Naive thymus-derived CD8-positive, alpha-beta T cell (primary cell): ENCODE results near the gene XPNPEP2. TPM values are rescaled to one million over a fixed set of nuclear protein-coding genes. Genes with fewer than 3 reads are reported as not detected.

ENCODE experiments used
- ATAC-seq, 2 donors: fragments of 150-1000 bp; cut with Tn5 transposase in 1 of 2; sonication (Bioruptor Pico), chemical (Tn5 transposase) in 1 of 2; 1 replicate in 1 of 2; 2 replicates in 1 of 2; pipeline ENCODE4 v1.10.0; 2021; ENCODE audit warnings: mild to moderate bottlenecking in 2 of 2, moderate library complexity in 2 of 2
- POLR2A ChIA-PET: fragments of 350-600 bp; sonication (Branson Sonifier 250); formaldehyde crosslinking; loops from one replicate; lab custom pipeline; 2021; ENCODE audit warnings: antibody characterized with exemption; lab: Charles Lee
- DNase-seq, 10 donors: peaks; one replicate each; pipeline versions ENCODE4 v3.0.0 to v3.0.0-alpha.2; 2020 to 2022
- H3K27ac Mint-ChIP-seq, 10 donors: one replicate each; pipeline ENCODE4 v1.8.0; 2020 to 2022; ENCODE audit warnings: mild to moderate bottlenecking in 10 of 10, mixed read lengths in 10 of 10, moderate library complexity in 4 of 10, inconsistent platforms in 1 of 10
- H3K27me3 Mint-ChIP-seq, 5 donors: one replicate each; pipeline ENCODE4 v1.8.0; 2021 to 2022; ENCODE audit warnings: mixed read lengths in 5 of 5
- H3K36me3 Mint-ChIP-seq, 3 donors: one replicate each; pipeline ENCODE4 v1.8.0; 2020 to 2022; ENCODE audit warnings: mixed read lengths in 3 of 3, mild to moderate bottlenecking in 2 of 3, inconsistent platforms in 1 of 3
- H3K4me1 Mint-ChIP-seq, 4 donors: one replicate each; pipeline ENCODE4 v1.8.0; 2021 to 2022; ENCODE audit warnings: mixed read lengths in 4 of 4
- H3K4me3 Mint-ChIP-seq, 10 donors: one replicate each; pipeline ENCODE4 v1.8.0; 2020 to 2022; ENCODE audit warnings: mild to moderate bottlenecking in 10 of 10, mixed read lengths in 10 of 10, moderate library complexity in 6 of 10, inconsistent platforms in 1 of 10
- H3K9me3 Mint-ChIP-seq, 9 donors: one replicate each; pipeline ENCODE4 v1.8.0; 2020 to 2022; ENCODE audit warnings: mixed read lengths in 9 of 9, mild to moderate bottlenecking in 3 of 9, inconsistent platforms in 1 of 9, moderate library complexity in 1 of 9
- polyA plus RNA-seq, 3 donors: library from polyadenylated mRNA; unstranded; fragments of 300-500 nt; fragmentation: Illumina TruSeq; gene quantifications; one replicate each; pipeline ENCODE4 v1.2.3, GENCODE V29; 2021
- total RNA-seq, 8 experiments: library from RNA in 2 of 8; stranded (reverse) in 2 of 8; gene quantifications; one replicate each; pipeline ENCODE4 v1.2.3 and lab custom pipeline; 2021 to 2026

The XPNPEP2 gene
- total and polyA plus RNA-seq, 5 experiments from 2014 or later, result 0.13 to 0.47 TPM; not detected in 3

DNA sequence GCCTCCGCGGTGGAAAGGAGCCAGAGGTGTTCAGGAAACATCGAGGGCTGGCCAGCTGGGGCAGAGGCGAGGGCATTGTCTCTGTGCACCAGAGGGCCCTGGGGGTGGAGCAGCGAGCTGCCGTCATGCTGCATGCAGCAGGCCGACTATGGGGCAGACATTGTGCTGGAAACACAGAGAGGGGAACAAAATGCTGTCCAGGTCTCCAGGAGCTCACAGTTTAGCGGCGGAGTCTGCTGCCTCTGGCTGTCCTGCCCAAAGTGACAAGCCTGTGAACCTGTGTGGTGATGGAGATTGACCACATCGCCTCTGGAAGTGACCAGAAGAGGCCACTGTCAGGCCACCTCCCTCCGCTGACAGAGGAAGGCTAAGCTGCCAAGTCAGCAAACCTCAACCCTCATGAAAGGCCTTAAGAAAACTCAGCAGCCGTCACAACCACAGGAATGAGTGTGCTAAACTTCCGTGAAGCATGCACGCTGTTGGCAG is 20.8 kb downstream of the XPNPEP2 start:
- POLR2A ChIA-PET, result interaction anchor here (0.9 to 18.2 kb wide), 5 partner anchors 9 to 40 kb away, joined by 5 to 382 read pairs (median 15); partner anchors contain the start of gene SASH3
- peaks cover 13 to 64% (median 56%) of the 10 kb centered on the region in 4 donors for H3K4me1 Mint-ChIP-seq
- peak overlapping the region; percentile 16 to 74 (median 44) for H3K4me3 Mint-ChIP-seq
- no peaks in the 10 kb centered on the region for H3K9me3 Mint-ChIP-seq
- H3K27me3 Mint-ChIP-seq, result no peaks in the 10 kb centered on the region
- H3K36me3 Mint-ChIP-seq, result no peaks in the 10 kb centered on the region
- peak; percentile 86 to 88 for ATAC-seq
- H3K27ac Mint-ChIP-seq, result peak overlapping the region in 7 of 10 donors; percentile 28 to 80 (median 58)
- DNase-seq, result peak in 7 of 10 donors; percentile 37 to 73 (median 67)

DNA sequence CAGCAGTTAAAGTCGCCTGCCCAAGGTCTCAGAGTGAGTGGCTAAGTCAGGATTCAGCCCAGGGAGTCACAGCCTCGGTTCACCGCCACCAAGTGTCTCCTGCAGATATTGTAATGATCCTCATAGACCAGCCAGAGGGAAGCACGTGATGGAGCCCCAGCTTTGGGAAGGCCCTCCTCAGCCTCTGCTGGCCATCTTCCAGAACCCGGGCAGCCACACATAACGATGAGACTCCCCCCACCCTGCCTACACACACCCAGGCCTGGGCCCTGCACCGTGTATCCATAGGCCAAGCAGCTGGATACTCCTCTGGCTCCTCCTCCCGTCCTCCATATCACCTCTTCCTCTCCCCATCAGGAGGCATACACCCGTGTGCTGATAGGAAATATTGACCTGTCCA is 21.4 kb downstream of the XPNPEP2 start:
- H3K9me3 Mint-ChIP-seq, result no peaks in the 10 kb centered on the region
- H3K4me1 Mint-ChIP-seq, result peaks cover 11 to 59% (median 51%) of the 10 kb centered on the region in 4 donors
- ATAC-seq, result peak; percentile 3 to 13

DNA sequence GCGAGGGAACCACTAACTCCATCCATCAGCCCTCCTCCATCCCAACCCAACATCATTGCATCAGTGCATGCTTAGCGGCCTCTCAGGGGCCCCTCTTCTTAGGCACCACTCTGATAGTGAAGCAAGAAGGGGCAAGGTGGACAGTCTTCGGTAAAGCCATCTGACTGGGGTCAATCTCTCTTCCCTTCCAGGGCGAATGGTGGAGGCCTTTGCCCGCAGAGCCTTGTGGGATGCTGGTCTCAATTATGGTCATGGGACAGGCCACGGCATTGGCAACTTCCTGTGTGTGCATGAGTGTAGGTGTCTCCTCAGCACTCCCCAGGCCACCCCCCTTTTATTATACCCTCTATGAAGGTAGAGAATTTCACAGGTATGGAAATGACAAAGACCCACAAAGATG is 22.2 kb downstream of the XPNPEP2 start:
- Mint-ChIP-seq H3K4me3 (no peak overlapping the region), H3K9me3 (no peaks in the 10 kb centered on the region), H3K27me3 (no peaks in the 10 kb centered on the region), H3K36me3 (no peaks in the 10 kb centered on the region), H3K27ac (peak overlapping the region in 1 of 10 donors; percentile 11), H3K4me1 (peaks cover 9 to 56% (median 44%) of the 10 kb centered on the region in 4 donors)
- ATAC-seq, result no peak
- POLR2A ChIA-PET, result interaction anchor here (1.0 to 18.2 kb wide), 4 partner anchors 8 to 82 kb away, joined by 3 to 382 read pairs (median 15); partner anchors contain the start of gene SASH3
- DNase-seq, result no peak

More for the DNA sequence above, 21.4 kb downstream of the XPNPEP2 start:
- DNase-seq, result no peak
- POLR2A ChIA-PET, result interaction anchor here (0.9 to 18.2 kb wide), 5 partner anchors 9 to 39 kb away, joined by 5 to 382 read pairs (median 15); partner anchors contain the start of gene SASH3
- Mint-ChIP-seq H3K36me3 (no peaks in the 10 kb centered on the region), H3K4me3 (peak overlapping the region in 9 of 10 donors; percentile 16 to 74 (median 45)), H3K27ac (peak overlapping the region in 8 of 10 donors; percentile 28 to 80 (median 56)), H3K27me3 (no peaks in the 10 kb centered on the region)

DNA sequence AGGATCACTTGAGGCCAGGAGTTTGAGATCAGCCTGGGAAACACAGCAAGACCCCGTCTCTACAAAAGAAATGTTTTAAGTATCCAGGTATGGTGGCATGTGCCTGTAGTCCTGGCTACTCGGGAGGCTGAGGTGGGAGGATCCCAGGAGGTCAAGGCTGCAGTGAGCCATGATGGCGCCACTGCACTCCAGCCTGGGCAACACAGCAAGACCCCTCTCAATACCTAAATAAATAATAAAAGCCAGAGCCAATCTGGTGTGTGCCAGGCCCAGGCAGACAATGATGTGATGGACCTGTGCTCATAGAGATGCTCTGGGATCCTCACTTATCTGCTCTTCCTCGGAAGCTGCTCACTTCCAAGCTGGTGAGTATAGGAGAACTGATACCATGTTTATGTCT is 22.8 kb downstream of the XPNPEP2 start:
- Mint-ChIP-seq H3K9me3 (no peaks in the 10 kb centered on the region), H3K4me3 (no peak overlapping the region), H3K4me1 (peaks cover 10 to 56% (median 41%) of the 10 kb centered on the region in 4 donors), H3K27ac (peak overlapping the region in 1 of 10 donors; percentile 27), H3K27me3 (no peaks in the 10 kb centered on the region), H3K36me3 (no peaks in the 10 kb centered on the region)
- ATAC-seq (no peak), DNase-seq (no peak)
- POLR2A ChIA-PET, result interaction anchor here (0.9 to 18.2 kb wide), 4 partner anchors 10 to 83 kb away, joined by 3 to 382 read pairs (median 3); partner anchors contain the start of gene SASH3

DNA sequence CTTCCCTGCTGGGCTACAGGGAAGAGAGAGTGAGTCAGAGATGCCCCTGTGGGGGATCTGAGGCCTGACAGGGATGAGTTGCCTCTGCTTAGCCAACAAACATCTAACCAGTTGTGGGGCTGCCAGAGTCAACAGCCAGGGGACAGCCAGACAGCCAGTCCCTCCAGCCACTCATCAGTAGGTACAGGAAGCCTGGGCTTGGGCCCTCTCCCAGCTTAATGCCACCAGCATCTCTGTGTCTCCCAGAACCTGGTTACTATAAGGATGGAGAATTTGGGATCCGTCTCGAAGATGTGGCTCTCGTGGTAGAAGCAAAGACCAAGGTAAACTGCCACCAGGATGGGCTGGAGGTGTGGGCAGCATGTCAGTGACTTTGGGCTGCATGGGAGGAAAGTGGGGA is 23.7 kb downstream of the XPNPEP2 start:
- Mint-ChIP-seq H3K9me3 (no peaks in the 10 kb centered on the region), H3K27ac (no peak overlapping the region), H3K4me1 (peaks cover 12 to 56% (median 42%) of the 10 kb centered on the region in 4 donors), H3K36me3 (no peaks in the 10 kb centered on the region), H3K4me3 (no peak overlapping the region), H3K27me3 (no peaks in the 10 kb centered on the region)
- POLR2A ChIA-PET, result interaction anchor here (0.9 to 18.2 kb wide), 2 partner anchors 19 to 22 kb away, joined by 3 to 382 read pairs; partner anchors contain the start of gene SASH3
- ATAC-seq (no peak), DNase-seq (no peak)

DNA sequence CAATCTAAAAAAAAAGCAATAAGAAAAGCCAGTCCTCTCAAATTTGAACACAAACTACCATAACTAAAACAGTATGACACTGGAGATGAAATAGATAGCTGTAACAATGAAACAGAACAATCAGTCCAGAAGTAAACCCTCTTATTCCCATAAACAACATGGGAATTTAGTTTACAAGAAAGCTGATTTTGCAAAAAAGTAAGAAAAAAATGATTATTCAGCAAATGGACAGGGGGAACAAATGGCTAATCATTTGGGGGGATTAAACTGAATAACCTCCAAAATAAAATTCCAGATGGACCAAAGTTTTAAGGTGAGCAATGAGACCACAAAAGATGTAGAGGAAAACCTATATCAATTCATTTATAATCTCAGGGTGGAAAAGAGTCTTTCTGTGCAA is 24.9 kb downstream of the XPNPEP2 start:
- H3K27ac Mint-ChIP-seq, result no peak overlapping the region
- no peaks in the 10 kb centered on the region for H3K36me3 Mint-ChIP-seq
- no peaks in the 10 kb centered on the region for H3K9me3 Mint-ChIP-seq
- H3K27me3 Mint-ChIP-seq, result no peaks in the 10 kb centered on the region
- no peak for ATAC-seq
- no peak for DNase-seq
- POLR2A ChIA-PET, result interaction anchor here (18.2 kb wide), 1 partner anchor 18 kb away, joined by 382 read pairs; the partner anchor contains the start of gene SASH3
- H3K4me3 Mint-ChIP-seq, result no peak overlapping the region
- peaks cover 17 to 56% (median 43%) of the 10 kb centered on the region in 4 donors for H3K4me1 Mint-ChIP-seq

DNA sequence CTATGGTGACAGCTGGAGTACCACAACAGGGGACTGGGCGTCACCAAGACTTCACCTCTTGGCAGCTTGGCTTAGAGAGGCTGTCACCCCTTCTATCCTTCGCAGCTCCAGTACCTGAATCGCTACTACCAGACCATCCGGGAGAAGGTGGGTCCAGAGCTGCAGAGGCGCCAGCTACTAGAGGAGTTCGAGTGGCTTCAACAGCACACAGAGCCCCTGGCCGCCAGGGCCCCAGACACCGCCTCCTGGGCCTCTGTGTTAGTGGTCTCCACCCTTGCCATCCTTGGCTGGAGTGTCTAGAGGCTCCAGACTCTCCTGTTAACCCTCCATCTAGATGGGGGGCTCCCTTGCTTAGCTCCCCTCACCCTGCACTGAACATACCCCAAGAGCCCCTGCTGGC is 29.4 kb downstream of the XPNPEP2 start:
- no peak for ATAC-seq
- H3K36me3 Mint-ChIP-seq, result no peaks in the 10 kb centered on the region
- H3K4me3 Mint-ChIP-seq, result peak overlapping the region in 8 of 10 donors; percentile 17 to 80 (median 62)
- no peak for DNase-seq
- H3K27ac Mint-ChIP-seq, result peak overlapping the region in 9 of 10 donors; percentile 81 to 93 (median 91)
- H3K4me1 Mint-ChIP-seq, result peaks cover 18 to 69% (median 46%) of the 10 kb centered on the region in 4 donors
- no peaks in the 10 kb centered on the region for H3K9me3 Mint-ChIP-seq
- H3K27me3 Mint-ChIP-seq, result peaks cover 0 to 2% (median 0%) of the 10 kb centered on the region in 5 donors
- POLR2A ChIA-PET, result interaction anchor here (0.6 to 18.2 kb wide), 8 partner anchors 9 to 76 kb away, joined by 4 to 382 read pairs (median 6); partner anchors contain the start of gene SASH3

DNA sequence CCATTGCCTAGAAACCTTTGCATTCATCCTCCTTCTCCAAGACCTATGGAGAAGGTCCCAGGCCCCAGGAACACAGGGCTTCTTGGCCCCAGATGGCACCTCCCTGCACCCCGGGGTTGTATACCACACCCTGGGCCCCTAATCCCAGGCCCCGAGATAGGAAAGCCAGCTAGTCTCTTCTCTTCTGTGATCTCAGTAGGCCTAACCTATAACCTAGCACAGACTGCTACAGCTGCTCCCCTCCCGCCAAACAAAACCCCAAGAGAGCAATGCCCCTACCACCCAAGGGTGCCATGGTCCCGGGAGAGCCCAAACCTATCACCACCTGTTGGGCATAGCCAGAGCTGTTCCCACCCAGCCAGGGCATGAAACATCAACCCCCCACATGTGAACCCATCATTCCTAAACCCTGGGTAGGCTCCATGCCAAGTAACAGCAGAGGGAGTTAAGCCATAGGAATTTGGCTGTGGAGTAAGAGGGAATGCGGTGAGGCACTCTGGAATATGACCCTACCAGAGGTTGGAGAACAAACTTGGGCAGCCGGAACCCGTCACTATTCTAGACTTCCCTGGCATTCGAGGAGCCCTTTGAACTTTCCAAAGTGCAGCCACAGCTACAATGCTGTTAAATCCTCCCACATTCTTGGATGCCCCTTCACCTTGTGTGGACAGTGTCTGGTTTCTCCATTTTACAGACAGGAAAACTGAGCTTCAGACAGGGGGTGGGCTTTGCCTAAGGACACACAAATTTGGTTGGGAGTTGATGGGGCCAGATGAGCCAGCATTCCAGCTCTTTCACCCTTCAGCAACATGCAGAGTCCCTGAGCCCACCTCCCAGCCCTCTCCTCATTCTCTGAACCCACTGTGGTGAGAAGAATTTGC is 30.0 kb downstream of the XPNPEP2 start:
- H3K4me3 Mint-ChIP-seq, result peak overlapping the region; percentile 24 to 80 (median 62)
- H3K27ac Mint-ChIP-seq, result peak overlapping the region; percentile 81 to 96 (median 91)
- ATAC-seq, result no peak
- POLR2A ChIA-PET, result interaction anchor here (1.0 to 18.2 kb wide), 9 partner anchors 9 to 32 kb away, joined by 3 to 382 read pairs (median 6); partner anchors contain the start of gene SASH3
- DNase-seq, result no peak
- H3K4me1 Mint-ChIP-seq, result peaks cover 18 to 75% (median 52%) of the 10 kb centered on the region in 4 donors
- no peaks in the 10 kb centered on the region for H3K36me3 Mint-ChIP-seq
- peaks cover 0 to 2% (median 0%) of the 10 kb centered on the region in 5 donors for H3K27me3 Mint-ChIP-seq
- H3K9me3 Mint-ChIP-seq, result no peaks in the 10 kb centered on the region

DNA sequence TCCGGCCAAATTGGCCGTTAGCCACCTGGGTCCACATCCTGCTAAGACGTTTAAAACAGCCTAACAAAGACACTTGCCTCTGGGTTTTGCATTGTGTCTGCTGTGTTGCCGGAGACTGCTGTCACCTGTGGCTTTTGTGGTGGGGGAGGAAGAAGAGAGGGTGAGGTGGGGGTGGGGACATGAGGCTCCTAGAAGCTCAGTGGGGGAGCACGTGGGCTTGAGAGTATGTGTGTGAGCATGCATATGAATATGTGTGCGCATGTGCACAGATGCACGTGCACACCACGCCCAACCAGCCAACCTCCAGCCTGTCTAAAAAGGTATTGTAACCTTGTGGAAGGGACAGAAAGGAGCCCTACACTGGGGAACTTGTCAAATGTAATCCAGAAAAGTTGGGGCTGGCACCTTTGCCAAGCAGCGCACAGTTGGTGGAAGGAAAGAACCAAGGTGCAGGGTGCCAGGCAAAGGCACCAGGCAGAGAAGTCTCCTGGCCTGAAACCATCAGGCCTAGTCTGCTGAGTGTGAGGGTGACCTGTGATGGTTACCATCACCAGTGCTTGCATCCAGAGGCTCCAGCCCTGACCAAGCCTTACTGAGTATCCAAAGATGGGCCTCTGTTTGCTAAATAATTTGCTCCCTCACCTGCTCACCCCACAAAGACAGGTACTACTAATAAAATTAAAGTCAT is 30.8 kb downstream of the XPNPEP2 start:
- H3K27me3 Mint-ChIP-seq, result peaks cover 0 to 2% (median 0%) of the 10 kb centered on the region in 5 donors

DNA sequence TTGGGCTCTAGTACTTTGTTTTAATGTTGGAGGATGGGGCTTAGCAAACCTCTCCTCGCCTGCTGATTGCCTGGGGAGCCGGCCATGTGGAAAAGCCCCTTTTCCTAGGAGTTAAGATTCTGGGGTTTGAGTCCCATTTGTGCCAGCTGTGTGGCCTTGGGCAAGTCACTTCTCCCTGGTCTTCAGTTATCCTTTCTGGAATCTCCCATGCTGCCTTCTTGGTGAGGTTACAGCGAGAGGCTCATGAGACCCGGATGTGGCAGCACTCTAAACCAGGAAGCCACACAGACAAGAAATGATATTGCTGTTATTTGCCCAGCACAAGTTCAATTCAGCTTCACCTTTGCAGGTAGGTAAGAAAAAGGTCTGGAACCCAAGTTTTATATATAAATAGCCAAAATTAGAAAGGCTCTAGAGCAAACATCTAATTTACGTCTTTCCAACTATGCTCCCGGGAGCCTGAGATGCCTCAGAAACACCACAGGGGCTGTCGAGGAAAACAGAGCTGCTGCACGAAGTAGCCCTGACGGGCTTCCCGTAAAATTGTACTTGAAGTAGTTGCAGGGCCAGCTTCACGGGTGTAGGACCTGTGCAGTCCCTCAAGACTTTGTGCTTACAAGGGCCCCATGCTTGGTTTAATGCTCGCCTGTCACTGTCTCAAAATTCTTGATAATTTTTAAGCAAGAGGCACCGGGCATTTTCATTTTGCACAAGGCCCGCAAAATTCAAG is 32.7 kb downstream of the XPNPEP2 start:
- Mint-ChIP-seq H3K4me3 (peak overlapping the region in 9 of 10 donors; percentile 16 to 75 (median 62)), H3K27me3 (peaks cover 0 to 2% (median 0%) of the 10 kb centered on the region in 5 donors), H3K4me1 (peaks cover 25 to 91% (median 68%) of the 10 kb centered on the region in 4 donors), H3K36me3 (no peaks in the 10 kb centered on the region), H3K27ac (peak overlapping the region; percentile 86 to 95 (median 94)), H3K9me3 (no peaks in the 10 kb centered on the region)
- peak; percentile 19 to 30 for ATAC-seq
- DNase-seq, result peak in 3 of 10 donors; percentile 14 to 56 (median 51)
- POLR2A ChIA-PET, result interaction anchor here (0.6 to 18.2 kb wide), 7 partner anchors 10 to 135 kb away, joined by 3 to 382 read pairs (median 5); partner anchors contain the start of genes SASH3 and UTP14A

More for the DNA sequence above, 30.8 kb downstream of the XPNPEP2 start:
- Mint-ChIP-seq H3K9me3 (no peaks in the 10 kb centered on the region), H3K4me1 (peaks cover 18 to 83% (median 59%) of the 10 kb centered on the region in 4 donors), H3K27ac (peak overlapping the region; percentile 81 to 96 (median 91)), H3K36me3 (no peaks in the 10 kb centered on the region), H3K4me3 (peak overlapping the region; percentile 24 to 80 (median 62))
- DNase-seq (peak; percentile 35 to 92 (median 68)), ATAC-seq (peak; percentile 84 to 92)
- POLR2A ChIA-PET, result interaction anchor here (1.0 to 18.2 kb wide), 7 partner anchors 10 to 33 kb away, joined by 3 to 382 read pairs (median 9); partner anchors contain the start of gene SASH3
